Gastroesophageal sphincter (tissue), 4 donors: Measurements from ENCODE around the gene CTNNA3. TPM values are rescaled to one million over a fixed set of nuclear protein-coding genes. Genes with fewer than 3 reads are reported as not detected.

Experiments
- ATAC-seq: fragments of 150-250 bp; one replicate; pipeline ENCODE4 v1.9.1; 2016; ENCODE audit warnings: mild to moderate bottlenecking, moderate library complexity
- H3K27ac ChIP-seq, 4 donors: fragments of 200-600 bp; sonication (generic) in 3 of 4; 1 replicate in 3 of 4; 2 replicates in 1 of 4; pipeline ENCODE4 v1.5.1; 2016 to 2019
- H3K27me3 ChIP-seq: fragments of 200-600 bp; sonication (generic); one replicate; pipeline ENCODE4 v1.5.1; 2019
- H3K36me3 ChIP-seq, 2 donors: fragments of 200-600 bp; sonication (generic); one replicate each; pipeline ENCODE4 v1.5.1; 2019; ENCODE audit warnings: control low read depth in 1 of 2
- H3K4me1 ChIP-seq, 3 donors: fragments of 200-600 bp; sonication (generic); 1 replicate in 2 of 3; 2 replicates in 1 of 3; pipeline ENCODE4 v1.5.1; 2016 to 2019; ENCODE audit warnings: control low read depth in 2 of 3
- H3K4me3 ChIP-seq, 2 donors: fragments of 200-600 bp; sonication (generic); one replicate each; pipeline ENCODE4 v1.5.1; 2019; ENCODE audit warnings: mild to moderate bottlenecking in 1 of 2, moderate library complexity in 1 of 2
- H3K9me3 ChIP-seq, 3 donors: fragments of 200-600 bp; sonication (generic); one replicate each; pipeline ENCODE4 v1.5.1; 2017 to 2019; ENCODE audit warnings: control low read depth in 2 of 3
- EP300 ChIP-seq: sonication (generic); formaldehyde crosslinking; IDR thresholded peaks from one replicate; pipeline ENCODE4 v1.6.1; 2017; ENCODE audit warnings: antibody characterized with exemption, mild to moderate bottlenecking
- POLR2A ChIP-seq, 2 donors: fragments of 450-650 bp; IDR thresholded peaks; one replicate each; pipeline ENCODE4 v1.6.1; 2017; ENCODE audit warnings: antibody characterized with exemption in 2 of 2, mild to moderate bottlenecking in 2 of 2, moderate library complexity in 1 of 2
- POLR2AphosphoS5 ChIP-seq: sonication (generic); formaldehyde crosslinking; IDR thresholded peaks from one replicate; pipeline ENCODE4 v1.6.1; 2017; ENCODE audit warnings: antibody characterized with exemption
- WGBS, 2 donors: methylation state at CpG; one replicate each; pipeline ENCODE4 v1.1.5; 2018; ENCODE audit warnings: low coverage in 1 of 2; 5-methylcytosine and 5-hydroxymethylcytosine counted together
- total RNA-seq, 4 donors: library from RNA; depleted of rRNA; stranded (reverse); fragments of >200 nt; gene quantifications; one replicate each; pipeline ENCODE4 v1.1.0, GENCODE V29; 2016
- TF ChIP-seq, protein P1 (sequence below), 4 experiments: fragments of 200-600 bp in 2 of 4; fragments of 450-650 bp in 2 of 4; sonication (generic) in 1 of 4; IDR thresholded peaks; one replicate each; pipeline ENCODE4 v1.5.1; 2017 to 2019; ENCODE audit warnings: antibody characterized with exemption in 4 of 4, mild to moderate bottlenecking in 2 of 4, moderate library complexity in 2 of 4

Gene CTNNA3
- total RNA-seq, 4 donors from 2014 or later, result 5.1 to 22.0 (median 13.8) TPM

DNA sequence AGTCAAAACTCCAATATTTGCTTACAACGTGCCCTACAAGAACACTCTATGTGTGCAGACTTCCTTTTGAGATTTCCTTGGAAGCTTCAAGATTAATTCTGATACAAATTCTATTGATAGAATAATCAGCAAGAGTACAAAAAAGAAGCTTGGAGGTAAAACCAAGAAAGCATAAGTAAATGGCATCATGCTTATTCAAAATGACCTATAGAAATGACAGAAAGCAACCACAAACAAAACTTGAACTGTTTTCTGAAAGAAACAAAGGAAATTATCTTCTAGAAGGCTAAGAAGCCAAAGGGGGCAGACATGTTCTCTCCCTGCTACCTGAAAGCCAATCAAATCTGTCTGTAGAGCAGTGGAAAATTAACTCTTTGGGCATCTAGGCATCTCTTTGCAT is 73.0 kb downstream of the CTNNA3 start:
- ATAC-seq, result no peak
- WGBS, 2 donors, result 78 to 100% methylated on average over 1 of the region's 1 CpG
- H3K4me1 ChIP-seq, result no peaks in the 10 kb centered on the region

DNA sequence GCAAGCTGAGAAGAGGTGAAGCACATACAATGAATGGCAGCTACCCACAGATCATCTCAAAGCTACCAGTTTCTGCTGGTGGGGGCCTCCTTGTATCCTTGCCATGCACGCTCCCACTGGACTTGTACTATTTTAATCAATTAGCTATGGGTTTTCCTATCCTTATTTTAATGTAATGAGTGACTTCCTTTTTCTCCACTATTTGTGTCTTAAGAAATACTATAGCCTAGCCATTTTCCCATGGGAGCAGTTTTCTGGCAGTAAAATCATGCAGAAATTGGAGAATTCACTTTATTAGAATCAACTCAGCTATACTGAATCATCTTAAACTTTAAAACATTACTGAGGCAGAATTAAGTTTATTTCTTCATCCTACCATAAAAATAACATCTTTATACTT is 73.5 kb downstream of the CTNNA3 start:
- 93 to 100% methylated on average over 1 of the region's 1 CpG for WGBS, 2 donors
- Histone ChIP-seq H3K4me3 (no peak overlapping the region), H3K4me1 (no peaks in the 10 kb centered on the region), H3K36me3 (no peaks in the 10 kb centered on the region), H3K9me3 (no peaks in the 10 kb centered on the region), H3K27me3 (no peaks in the 10 kb centered on the region), H3K27ac (no peak overlapping the region)
- TF ChIP-seq POLR2AphosphoS5 (no peak), POLR2A (IDR thresholded peaks at IDR 0.05) (no peak), EP300 (no peak)
- TF ChIP-seq, protein P1, sequence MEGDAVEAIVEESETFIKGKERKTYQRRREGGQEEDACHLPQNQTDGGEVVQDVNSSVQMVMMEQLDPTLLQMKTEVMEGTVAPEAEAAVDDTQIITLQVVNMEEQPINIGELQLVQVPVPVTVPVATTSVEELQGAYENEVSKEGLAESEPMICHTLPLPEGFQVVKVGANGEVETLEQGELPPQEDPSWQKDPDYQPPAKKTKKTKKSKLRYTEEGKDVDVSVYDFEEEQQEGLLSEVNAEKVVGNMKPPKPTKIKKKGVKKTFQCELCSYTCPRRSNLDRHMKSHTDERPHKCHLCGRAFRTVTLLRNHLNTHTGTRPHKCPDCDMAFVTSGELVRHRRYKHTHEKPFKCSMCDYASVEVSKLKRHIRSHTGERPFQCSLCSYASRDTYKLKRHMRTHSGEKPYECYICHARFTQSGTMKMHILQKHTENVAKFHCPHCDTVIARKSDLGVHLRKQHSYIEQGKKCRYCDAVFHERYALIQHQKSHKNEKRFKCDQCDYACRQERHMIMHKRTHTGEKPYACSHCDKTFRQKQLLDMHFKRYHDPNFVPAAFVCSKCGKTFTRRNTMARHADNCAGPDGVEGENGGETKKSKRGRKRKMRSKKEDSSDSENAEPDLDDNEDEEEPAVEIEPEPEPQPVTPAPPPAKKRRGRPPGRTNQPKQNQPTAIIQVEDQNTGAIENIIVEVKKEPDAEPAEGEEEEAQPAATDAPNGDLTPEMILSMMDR (IDR thresholded peaks at IDR 0.05), result no peak
- ATAC-seq, result no peak

More for the DNA sequence above, 73.0 kb downstream of the CTNNA3 start:
- Histone ChIP-seq H3K27me3 (no peaks in the 10 kb centered on the region), H3K4me3 (no peak overlapping the region), H3K9me3 (no peaks in the 10 kb centered on the region), H3K27ac (no peak overlapping the region), H3K36me3 (no peaks in the 10 kb centered on the region)
- TF ChIP-seq POLR2A (IDR thresholded peaks at IDR 0.05) (no peak), POLR2AphosphoS5 (no peak), EP300 (no peak)
- TF ChIP-seq, protein P1 (IDR thresholded peaks at IDR 0.05), result no peak

DNA sequence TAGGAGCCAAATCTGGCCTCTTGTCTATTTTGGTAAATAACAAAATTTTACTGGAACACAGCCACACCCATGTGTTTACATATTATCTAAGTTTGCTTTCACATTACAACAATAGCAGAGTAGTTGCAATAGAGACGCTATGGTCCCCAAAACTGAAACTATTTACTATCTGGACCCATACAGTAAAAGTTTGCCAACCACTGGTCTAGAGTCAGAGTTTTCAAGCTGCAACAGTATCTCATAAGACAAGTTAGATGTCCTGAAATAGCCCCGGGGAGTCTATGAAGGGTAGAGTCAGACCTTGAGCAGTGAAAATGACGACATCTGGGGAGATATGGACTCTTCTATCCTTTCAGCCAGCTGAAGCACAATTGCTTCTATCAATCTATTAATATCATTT is 74.2 kb downstream of the CTNNA3 start:
- no peak overlapping the region for H3K4me3 ChIP-seq
- TF ChIP-seq EP300 (no peak), POLR2A (IDR thresholded peaks at IDR 0.05) (no peak), POLR2AphosphoS5 (no peak)
- TF ChIP-seq, protein P1 (IDR thresholded peaks at IDR 0.05), result no peak
- no peaks in the 10 kb centered on the region for H3K9me3 ChIP-seq
- no peak overlapping the region for H3K27ac ChIP-seq
- H3K36me3 ChIP-seq, result no peaks in the 10 kb centered on the region
- ATAC-seq, result no peak
- H3K4me1 ChIP-seq, result no peaks in the 10 kb centered on the region
- no peaks in the 10 kb centered on the region for H3K27me3 ChIP-seq
- 77 to 80% methylated on average over 2 to 3 of the region's 3 CpGs for WGBS, 2 donors

DNA sequence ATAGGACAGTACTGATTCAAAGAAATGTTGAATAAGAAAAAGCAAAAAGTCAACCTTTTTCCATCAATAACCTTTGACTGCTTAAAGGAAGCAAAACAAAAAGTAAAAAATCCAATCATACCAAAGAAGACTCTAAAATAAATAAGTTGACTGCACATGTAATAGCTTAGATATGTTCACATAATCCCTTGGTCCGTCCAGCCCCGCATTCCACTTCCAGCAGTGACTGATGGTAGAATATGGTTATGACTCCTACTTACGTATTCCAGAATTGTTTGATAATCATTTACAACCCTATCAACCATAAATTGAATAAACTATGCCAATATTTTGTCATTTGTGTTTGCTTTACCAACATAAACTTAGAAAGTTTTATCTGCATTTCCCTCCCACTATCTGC is 77.9 kb downstream of the CTNNA3 start:
- H3K9me3 ChIP-seq, result no peaks in the 10 kb centered on the region
- ATAC-seq, result no peak
- H3K27ac ChIP-seq, result no peak overlapping the region
- H3K4me1 ChIP-seq, result no peaks in the 10 kb centered on the region
- 32 to 35% methylated on average over 3 of the region's 3 CpGs for WGBS, 2 donors
- TF ChIP-seq, protein P1 (IDR thresholded peaks at IDR 0.05), result no peak
- TF ChIP-seq POLR2AphosphoS5 (no peak), EP300 (no peak), POLR2A (IDR thresholded peaks at IDR 0.05) (no peak)
- no peaks in the 10 kb centered on the region for H3K36me3 ChIP-seq
- no peak overlapping the region for H3K4me3 ChIP-seq
- H3K27me3 ChIP-seq, result no peaks in the 10 kb centered on the region

DNA sequence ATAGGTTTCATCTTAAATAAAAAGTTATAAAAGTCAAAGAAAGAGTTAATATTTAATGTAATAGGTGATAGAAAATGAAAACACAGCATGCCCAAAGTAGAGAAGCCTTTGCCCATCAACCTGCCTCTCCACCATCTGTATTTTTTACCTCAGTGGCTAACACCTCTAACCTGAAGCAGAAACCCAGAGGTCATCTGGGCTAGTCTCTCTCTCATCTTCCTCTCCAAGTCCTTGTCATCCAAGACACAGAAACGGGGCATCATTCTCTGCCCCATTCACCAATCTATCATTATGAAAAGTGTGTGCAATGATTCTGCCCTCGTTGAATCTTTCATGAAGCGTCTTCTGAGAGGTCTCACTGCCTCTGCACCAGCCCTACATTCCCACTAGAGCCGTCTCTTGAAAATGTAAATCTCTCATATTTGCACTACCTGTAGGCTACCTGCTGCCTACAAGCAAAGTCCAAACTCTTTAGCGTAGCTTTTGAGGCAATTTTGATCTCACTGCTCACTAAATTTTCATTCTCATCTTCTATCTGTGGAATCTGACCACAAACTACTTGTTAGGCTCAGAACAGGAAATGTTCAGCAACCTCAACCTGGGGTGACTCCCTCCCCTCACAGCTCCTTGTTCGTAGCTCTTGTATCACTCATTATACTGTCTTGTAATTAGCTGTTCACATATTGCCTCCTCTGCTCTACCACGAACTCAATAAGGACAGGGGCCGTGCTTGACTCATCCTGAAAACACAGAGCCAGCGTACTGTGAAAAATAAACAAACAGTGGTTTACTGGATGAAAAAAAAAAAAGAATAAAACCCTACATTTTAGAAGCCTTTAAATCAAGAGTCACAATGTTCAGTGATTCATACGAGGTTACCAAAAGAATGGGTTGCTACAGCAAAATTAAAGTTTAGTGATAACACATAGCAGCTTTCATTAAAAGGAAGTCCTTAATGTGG is 83.1 kb downstream of the CTNNA3 start:
- ATAC-seq, result no peak
- no peak overlapping the region for H3K27ac ChIP-seq
- no peaks in the 10 kb centered on the region for H3K27me3 ChIP-seq
- no peak for TF ChIP-seq POLR2AphosphoS5
- TF ChIP-seq, protein P1 (IDR thresholded peaks at IDR 0.05), result no peak
- TF ChIP-seq POLR2A (IDR thresholded peaks at IDR 0.05), result no peak
- no peak for TF ChIP-seq EP300
- H3K36me3 ChIP-seq, result no peaks in the 10 kb centered on the region
- H3K9me3 ChIP-seq, result no peaks in the 10 kb centered on the region
- no peak overlapping the region for H3K4me3 ChIP-seq
- 84 to 89% methylated on average over 7 to 10 of the region's 10 CpGs for WGBS, 2 donors
- no peaks in the 10 kb centered on the region for H3K4me1 ChIP-seq
